K562 (cell line): ENCODE data around the gene SAMD11.

Source experiments
- EP300 ChIP-seq: IDR thresholded peaks from 2 replicates; pipeline ENCODE4 v1.6.1; 2012; ENCODE audit warnings: low read length, improper control_type of control experiment
- POLR2A ChIP-seq: fragments of 450-650 bp; conservative IDR thresholded peaks from 2 replicates; pipeline ENCODE4 v1.6.1; 2016
- SAP30 ChIP-seq: fragments of 200-600 bp; sonication (generic); IDR thresholded peaks from 2 replicates; pipeline ENCODE4 v1.6.1; 2012; ENCODE audit warnings: borderline replicate concordance, low read depth, mild to moderate bottlenecking, moderate library complexity, low read length, control low read depth, inconsistent platforms; ENCODE audit not compliant: insufficient read depth, poor library complexity, severe bottlenecking
- TOE1 ChIP-seq, 2 experiments: fragments of 450-650 bp in 1 of 2; sonication (generic) in 1 of 2; formaldehyde crosslinking in 1 of 2; IDR thresholded peaks; 2 replicates each; pipeline versions ENCODE4 v1.7.1 to v1.8.0; 2016 to 2022; ENCODE audit warnings: borderline replicate concordance in 2 of 2, mild to moderate bottlenecking in 2 of 2, antibody characterized with exemption in 1 of 2, inconsistent platforms in 1 of 2, low read depth in 1 of 2, missing genetic modification reagents in 1 of 2, moderate library complexity in 1 of 2
- ZNF24 ChIP-seq: fragments of 450-650 bp; IDR thresholded peaks from 2 replicates; pipeline ENCODE4 v1.6.1; 2016
- ZNF699 ChIP-seq: fragments of 250-450 bp; sonication (Bioruptor Pico); IDR thresholded peaks from 2 replicates; pipeline ENCODE4 v1.8.0; 2021; ENCODE audit warnings: mild to moderate bottlenecking, moderate library complexity; ENCODE audit not compliant: insufficient replicate concordance
- ZSCAN29 ChIP-seq: fragments of 450-650 bp; IDR thresholded peaks from 2 replicates; pipeline ENCODE4 v1.6.1; 2017
- TF ChIP-seq, protein P1 (sequence below), 2 experiments: fragments of 450-650 bp in 1 of 2; sonication (generic) in 1 of 2; formaldehyde crosslinking in 1 of 2; IDR thresholded peaks; 2 replicates each; pipeline versions ENCODE4 v1.7.1 to v1.9.0; 2016 to 2022; ENCODE audit warnings: inconsistent platforms in 1 of 2, mild to moderate bottlenecking in 1 of 2, missing genetic modification reagents in 1 of 2
- TF ChIP-seq, protein P2 (sequence below), 3 experiments: IDR thresholded peaks in 2 of 3; conservative IDR thresholded peaks in 1 of 3; 2 replicates each; pipeline ENCODE4 v1.5.1; 2011 to 2012; ENCODE audit warnings: low read length in 3 of 3, mild to moderate bottlenecking in 3 of 3, control low read depth in 2 of 3, improper control_type of control experiment in 1 of 3, inconsistent platforms in 1 of 3, low read depth in 1 of 3, mixed read lengths in 1 of 3, moderate library complexity in 1 of 3; ENCODE audit not compliant: insufficient read depth in 2 of 3
- TF ChIP-seq, protein P3 (sequence below): fragments of 250-450 bp; sonication (Bioruptor Pico); IDR thresholded peaks from 2 replicates; pipeline ENCODE4 v1.5.0; 2020; ENCODE audit warnings: mild to moderate bottlenecking, borderline replicate concordance

DNA sequence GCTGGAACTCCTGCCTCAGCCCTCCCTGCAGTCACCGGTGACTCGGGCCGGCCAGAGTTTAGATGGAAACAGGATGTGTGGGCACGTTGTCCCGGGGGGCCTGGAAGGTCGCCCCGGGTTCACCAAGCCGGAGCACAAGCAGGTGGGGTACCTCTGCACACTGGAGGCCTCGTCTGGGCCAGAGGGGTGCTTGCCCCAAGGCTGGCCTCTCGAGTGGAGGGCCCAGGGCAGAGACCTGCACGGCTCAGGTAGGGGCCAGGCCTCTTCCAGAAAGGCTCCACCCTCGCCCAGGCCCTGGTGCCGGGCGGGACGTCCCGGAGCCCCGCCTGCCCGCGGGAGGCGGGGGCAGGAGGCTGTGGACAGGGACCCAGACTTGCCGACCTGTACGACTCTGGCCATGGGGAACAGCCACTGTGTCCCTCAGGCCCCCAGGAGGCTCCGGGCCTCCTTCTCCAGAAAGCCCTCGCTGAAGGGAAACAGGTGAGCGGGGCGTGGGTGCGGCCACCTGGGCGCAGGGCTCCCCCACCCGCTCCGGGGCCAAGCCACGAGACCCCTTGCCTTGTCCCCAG is 42.5 kb downstream of the SAMD11 start, which contains the start of gene PLEKHN1:
- TF ChIP-seq, protein P1, sequence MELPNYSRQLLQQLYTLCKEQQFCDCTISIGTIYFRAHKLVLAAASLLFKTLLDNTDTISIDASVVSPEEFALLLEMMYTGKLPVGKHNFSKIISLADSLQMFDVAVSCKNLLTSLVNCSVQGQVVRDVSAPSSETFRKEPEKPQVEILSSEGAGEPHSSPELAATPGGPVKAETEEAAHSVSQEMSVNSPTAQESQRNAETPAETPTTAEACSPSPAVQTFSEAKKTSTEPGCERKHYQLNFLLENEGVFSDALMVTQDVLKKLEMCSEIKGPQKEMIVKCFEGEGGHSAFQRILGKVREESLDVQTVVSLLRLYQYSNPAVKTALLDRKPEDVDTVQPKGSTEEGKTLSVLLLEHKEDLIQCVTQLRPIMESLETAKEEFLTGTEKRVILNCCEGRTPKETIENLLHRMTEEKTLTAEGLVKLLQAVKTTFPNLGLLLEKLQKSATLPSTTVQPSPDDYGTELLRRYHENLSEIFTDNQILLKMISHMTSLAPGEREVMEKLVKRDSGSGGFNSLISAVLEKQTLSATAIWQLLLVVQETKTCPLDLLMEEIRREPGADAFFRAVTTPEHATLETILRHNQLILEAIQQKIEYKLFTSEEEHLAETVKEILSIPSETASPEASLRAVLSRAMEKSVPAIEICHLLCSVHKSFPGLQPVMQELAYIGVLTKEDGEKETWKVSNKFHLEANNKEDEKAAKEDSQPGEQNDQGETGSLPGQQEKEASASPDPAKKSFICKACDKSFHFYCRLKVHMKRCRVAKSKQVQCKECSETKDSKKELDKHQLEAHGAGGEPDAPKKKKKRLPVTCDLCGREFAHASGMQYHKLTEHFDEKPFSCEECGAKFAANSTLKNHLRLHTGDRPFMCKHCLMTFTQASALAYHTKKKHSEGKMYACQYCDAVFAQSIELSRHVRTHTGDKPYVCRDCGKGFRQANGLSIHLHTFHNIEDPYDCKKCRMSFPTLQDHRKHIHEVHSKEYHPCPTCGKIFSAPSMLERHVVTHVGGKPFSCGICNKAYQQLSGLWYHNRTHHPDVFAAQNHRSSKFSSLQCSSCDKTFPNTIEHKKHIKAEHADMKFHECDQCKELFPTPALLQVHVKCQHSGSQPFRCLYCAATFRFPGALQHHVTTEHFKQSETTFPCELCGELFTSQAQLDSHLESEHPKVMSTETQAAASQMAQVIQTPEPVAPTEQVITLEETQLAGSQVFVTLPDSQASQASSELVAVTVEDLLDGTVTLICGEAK (IDR thresholded peaks at IDR 0.05), result peak; percentile 54; the same call in 1 of the 2 replicates
- TF ChIP-seq, protein P1 (CRISPR knock-in tag; IDR thresholded peaks at IDR 0.05), result no peak
- TF ChIP-seq, protein P2, sequence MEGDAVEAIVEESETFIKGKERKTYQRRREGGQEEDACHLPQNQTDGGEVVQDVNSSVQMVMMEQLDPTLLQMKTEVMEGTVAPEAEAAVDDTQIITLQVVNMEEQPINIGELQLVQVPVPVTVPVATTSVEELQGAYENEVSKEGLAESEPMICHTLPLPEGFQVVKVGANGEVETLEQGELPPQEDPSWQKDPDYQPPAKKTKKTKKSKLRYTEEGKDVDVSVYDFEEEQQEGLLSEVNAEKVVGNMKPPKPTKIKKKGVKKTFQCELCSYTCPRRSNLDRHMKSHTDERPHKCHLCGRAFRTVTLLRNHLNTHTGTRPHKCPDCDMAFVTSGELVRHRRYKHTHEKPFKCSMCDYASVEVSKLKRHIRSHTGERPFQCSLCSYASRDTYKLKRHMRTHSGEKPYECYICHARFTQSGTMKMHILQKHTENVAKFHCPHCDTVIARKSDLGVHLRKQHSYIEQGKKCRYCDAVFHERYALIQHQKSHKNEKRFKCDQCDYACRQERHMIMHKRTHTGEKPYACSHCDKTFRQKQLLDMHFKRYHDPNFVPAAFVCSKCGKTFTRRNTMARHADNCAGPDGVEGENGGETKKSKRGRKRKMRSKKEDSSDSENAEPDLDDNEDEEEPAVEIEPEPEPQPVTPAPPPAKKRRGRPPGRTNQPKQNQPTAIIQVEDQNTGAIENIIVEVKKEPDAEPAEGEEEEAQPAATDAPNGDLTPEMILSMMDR (IDR thresholded peaks at IDR 0.05 in 2 of 3, conservative IDR thresholded peaks at IDR 0.05 in 1 of 3; ENCODE audit: insufficient read depth in 2 of 3, low read depth in 1 of 3, low read length in 3 of 3), result no peak
- TF ChIP-seq, protein P3, sequence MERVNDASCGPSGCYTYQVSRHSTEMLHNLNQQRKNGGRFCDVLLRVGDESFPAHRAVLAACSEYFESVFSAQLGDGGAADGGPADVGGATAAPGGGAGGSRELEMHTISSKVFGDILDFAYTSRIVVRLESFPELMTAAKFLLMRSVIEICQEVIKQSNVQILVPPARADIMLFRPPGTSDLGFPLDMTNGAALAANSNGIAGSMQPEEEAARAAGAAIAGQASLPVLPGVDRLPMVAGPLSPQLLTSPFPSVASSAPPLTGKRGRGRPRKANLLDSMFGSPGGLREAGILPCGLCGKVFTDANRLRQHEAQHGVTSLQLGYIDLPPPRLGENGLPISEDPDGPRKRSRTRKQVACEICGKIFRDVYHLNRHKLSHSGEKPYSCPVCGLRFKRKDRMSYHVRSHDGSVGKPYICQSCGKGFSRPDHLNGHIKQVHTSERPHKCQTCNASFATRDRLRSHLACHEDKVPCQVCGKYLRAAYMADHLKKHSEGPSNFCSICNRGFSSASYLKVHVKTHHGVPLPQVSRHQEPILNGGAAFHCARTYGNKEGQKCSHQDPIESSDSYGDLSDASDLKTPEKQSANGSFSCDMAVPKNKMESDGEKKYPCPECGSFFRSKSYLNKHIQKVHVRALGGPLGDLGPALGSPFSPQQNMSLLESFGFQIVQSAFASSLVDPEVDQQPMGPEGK, result no peak
- TF ChIP-seq ZNF24 (no peak), ZNF699 (no peak), TOE1 (IDR thresholded peaks at IDR 0.05; ENCODE audit: borderline replicate concordance) (no peak), TOE1 (CRISPR knock-in tag; IDR thresholded peaks at IDR 0.05; ENCODE audit: borderline replicate concordance, low read depth) (no peak), SAP30 (no peak), POLR2A (no peak), EP300 (no peak), ZSCAN29 (no peak)
